HG03097 (cell line): ENCODE results near the gene COL9A1.

ENCODE experiments used
- ATAC-seq: cut with Tn5 transposase; IDR thresholded peaks from one replicate; pipeline ENCODE4 v1.9.1; 2021; ENCODE audit not compliant: unreplicated experiment, low FRiP score

Gene COL9A1

GRCh38 chr6:70236343-70236742 lies 66.5 kb downstream of the COL9A1 start:
- ATAC-seq = no peak

DNA sequence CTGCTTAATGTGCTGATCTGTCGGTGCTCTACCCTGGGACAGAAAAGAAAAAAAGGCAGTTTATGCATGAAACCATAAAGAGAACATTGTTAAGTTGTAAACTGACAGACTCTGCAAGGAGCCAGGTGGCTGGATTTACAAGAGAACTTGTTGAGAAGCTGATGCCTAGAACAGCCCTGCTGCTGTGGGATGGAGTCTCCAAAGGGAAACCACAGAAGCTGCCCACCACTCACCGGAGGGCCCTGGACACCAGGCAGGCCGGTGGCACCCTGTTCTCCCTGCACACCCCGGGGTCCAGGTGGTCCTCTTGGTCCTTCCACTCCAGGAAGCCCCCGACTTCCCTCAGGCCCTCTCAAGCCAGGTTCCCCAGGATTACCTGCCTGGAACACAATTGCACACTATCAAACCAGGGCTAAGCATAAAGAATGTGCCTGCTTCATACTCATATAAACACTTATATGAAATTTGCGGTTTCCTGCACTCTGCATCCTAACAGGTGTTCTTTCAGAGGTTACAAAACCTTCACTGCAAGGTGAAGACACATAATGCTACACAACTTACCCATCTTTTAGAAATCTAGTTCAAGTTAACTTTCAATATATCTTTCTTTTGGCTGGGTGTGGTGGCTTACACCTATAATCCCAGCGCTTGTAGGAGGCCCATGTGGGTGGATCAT lies 68.2 kb downstream of the COL9A1 start:
- ATAC-seq = no peak

GRCh38 chr6:70231311-70231710 lies 71.6 kb downstream of the COL9A1 start:
- ATAC-seq = no peak

- no peak for ATAC-seq
Observed at GRCh38 chr6:70225055-70225454, 77.8 kb downstream of the COL9A1 start.

DNA sequence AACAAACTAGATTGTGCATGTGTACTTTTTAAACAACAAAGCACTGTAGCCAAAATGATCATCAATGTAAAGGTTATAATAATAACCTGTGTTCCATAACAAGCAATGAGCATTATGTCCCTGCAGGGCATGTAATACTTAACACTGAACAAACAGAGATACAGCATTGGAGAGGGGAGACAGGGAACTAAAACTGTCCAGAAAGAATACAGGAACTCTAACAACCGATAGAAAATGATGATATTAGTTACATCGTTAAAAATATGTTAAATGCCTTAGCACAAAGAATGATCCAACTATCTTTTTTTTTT lies 80.5 kb downstream of the COL9A1 start:
- ATAC-seq = no peak

- no peak for ATAC-seq
Observed at GRCh38 chr6:70221715-70222438, 81.0 kb downstream of the COL9A1 start.

DNA sequence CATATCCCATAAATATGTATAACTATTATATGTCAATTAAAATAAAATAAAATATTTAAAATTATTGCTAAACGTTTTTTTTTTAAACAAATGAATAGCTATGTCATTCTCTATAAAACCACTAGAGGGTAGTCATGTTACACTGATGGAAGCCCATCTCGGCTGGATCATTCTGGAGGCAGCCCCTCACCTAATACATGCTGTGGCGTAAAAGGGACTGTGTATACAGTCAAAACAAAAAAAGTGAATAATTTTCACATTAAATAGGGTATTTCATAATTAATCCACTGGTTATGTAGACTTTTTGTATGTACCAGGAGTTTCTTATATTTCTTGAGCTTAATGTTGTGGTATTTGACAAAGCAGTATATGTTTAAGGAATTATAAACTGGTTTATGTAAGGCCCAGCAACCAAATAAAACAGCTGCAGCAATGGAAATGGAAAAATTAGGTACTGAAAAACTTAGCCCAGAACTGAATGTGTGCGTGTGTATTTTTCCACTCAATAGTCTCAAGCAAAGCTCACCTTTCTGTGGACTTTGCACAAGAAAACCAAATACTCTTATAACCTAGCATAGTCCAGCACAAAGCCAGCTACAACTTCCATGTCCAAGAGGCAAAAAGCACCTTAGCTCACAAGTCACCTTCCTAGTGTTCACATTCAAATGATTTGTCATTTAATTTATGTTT lies 81.7 kb downstream of the COL9A1 start:
- ATAC-seq = no peak

DNA sequence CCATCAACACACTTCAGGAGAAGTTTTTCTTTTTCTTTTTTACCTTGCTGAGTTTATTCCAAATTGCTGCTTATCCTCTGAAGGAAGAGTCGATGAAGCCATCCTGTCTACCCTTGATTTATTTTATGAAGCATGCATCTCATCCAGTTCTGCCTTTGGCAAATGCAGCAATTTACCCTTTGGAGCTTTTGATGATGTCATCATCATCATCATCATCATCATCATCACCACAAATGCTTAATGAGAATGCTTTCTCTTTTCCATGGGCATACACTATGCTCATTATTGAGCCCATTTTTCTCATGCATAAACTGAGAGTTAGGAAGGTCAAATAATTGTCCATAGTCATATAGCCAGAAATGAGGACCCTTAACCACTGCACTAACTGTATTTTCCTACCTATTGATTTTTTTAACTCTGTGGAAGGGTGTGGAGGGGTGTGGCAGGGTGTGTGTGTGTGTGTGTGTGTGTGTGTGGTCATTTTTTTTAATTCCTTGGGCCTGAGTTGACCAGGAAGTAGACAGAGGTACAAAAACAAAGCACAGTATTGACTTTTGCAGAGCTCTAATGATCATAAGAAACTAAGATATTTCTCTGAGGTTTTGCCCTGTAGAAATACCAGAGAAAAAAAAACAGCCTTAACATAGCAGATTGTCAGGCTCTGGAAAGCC lies 82.8 kb downstream of the COL9A1 start:
- no peak for ATAC-seq

GRCh38 chr6:70216767-70217166 lies 86.1 kb downstream of the COL9A1 start:
- no peak for ATAC-seq

- ATAC-seq = no peak
Observed at GRCh38 chr6:70215460-70216108, 87.3 kb downstream of the COL9A1 start.

- ATAC-seq = no peak
Observed at GRCh38 chr6:70210462-70210861, 92.4 kb downstream of the COL9A1 start.

DNA sequence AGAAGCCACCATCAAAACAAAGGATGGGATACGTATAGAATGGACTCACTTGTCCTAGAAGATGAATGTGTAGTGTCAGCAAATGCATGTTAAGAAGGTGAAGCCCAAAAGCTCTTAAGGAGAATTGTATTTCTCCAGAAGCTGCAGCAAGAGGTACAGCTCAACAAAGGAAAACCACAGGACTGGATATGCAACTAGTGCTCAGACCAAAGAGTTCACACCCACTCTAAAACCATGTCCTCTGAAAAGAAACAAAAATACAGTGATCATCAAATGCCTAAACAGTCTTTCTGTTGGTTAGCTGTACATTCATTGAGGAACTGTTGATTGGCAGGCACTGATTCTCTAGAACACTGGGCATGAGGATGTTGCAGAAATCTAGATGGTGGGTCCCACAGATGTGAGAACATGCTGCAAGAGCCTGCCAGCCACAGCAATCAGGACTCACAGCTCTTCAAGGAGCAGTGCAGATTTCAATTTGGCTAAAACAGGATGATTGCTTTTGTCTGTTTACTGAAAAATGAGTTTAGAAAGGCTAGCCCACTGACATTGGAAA lies 94.6 kb downstream of the COL9A1 start:
- no peak for ATAC-seq

DNA sequence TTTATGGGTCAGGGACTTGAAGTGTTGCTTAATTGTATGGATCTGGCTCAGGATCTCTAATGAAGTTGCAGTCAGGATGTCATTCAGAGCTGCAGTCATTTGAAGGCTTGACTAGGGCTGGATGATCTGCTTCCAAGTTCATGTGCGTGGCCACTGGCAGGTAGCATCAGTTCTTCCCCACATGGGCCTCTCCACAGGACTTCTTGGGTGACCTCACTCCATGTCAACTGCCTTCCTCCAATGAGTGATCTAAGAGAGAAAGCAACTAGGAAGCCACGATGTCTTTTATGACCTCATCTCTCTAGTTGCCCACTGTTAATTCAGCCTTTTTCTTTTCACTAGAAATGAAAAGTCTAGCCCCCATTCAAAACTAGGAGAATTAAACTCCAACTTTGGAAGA lies 104.1 kb downstream of the COL9A1 start:
- ATAC-seq = no peak

DNA sequence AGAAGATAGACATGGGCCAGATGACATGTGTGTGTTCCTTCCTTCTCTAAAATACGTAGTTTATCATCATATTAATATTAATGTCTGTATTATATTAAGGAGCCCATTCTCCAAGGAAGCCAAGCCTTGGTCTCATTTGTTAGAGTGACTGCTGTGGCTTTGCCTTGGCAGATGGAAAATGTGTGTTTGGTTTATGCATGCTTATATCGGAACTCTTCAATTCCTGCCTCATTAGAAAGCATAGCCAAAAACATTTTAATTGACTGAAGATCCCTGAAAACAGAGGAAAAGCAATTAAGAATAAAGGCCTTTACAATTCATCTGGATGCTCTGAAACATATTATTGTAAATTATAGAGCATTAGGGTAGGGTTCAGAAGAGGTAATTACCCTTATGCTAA lies 106.4 kb downstream of the COL9A1 start:
- ATAC-seq = no peak

- no peak for ATAC-seq
Observed at GRCh38 chr6:70194421-70194820, 108.5 kb downstream of the COL9A1 start.

DNA sequence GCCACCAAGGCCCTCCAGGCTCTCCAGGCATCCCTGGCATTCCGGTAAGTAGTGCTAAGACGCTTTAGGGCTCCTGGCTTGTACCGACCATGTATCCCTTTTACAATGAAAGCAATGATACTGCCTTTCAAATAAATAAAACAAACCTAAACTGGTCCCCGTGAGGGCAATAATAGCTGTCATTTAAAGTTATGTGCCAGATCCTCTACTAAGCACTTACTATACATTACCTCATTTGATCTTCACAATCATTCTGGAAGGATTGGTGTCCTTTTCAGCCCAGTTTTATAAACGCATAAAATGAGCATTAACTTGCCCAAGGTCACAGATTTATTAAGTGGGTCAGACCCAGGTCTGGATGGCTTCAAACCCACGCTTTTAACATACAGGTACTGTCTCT lies 114.7 kb downstream of the COL9A1 start:
- no peak for ATAC-seq

GRCh38 chr6:70186461-70186860 lies 116.4 kb downstream of the COL9A1 start:
- no peak for ATAC-seq

DNA sequence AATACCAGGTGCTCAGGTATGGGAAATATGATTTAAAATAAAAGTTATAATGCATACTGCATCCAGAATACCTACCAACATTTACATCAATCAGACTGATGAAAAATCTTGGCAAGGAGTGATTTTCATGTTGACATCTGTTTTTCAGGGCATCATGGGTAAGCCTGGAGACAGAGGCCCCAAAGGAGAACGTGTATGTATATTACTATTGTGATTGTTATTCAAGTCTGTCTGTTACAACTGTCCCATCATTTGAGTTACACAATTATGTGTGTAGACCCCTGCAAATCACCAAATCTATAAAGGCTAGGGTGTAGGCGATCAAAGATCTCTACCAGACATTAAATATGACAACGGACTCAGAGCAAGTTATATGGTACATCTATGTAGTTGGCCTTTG lies 118.2 kb downstream of the COL9A1 start:
- no peak for ATAC-seq

- ATAC-seq = no peak
Observed at GRCh38 chr6:70183538-70183937, 119.3 kb downstream of the COL9A1 start.

DNA sequence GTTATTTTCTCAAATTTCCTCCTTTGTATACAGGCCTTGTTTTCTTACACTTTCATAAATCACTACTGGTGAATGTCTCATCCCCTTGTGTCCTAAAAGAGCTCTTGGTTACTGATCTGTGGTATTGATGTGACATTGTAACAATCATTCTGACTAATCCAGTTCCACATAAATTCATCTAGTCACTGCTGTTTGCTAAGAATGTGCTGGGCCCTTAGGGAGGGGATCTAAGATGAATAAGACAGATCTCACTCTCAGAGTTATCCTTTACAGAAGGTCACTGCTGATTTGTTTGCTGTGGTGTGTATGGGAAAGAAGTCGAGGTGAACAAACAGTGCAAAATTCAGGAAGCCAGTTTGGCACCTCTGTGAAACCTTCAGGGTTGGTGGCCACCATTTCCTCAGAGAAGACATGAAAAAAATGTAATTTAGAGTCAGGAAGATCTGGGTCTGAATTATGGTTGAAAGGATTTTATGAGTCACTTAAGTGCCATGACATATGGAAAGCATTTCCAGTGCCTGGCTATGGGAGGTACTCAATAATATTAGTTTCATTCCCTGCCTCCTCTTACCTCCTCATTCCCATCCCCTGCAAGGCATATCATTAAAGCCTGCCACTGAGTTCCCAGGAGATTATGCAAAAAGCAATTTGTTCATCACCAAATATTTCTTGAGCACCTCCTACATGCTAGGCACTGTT lies 121.8 kb downstream of the COL9A1 start:
- ATAC-seq = peak; percentile 56
